Islet precursor cell (in vitro differentiated cells): Measurements from ENCODE around the gene FMNL3.
"Not testable (repeated sequence)": the region's sequence is repeated elsewhere in the genome, so short reads cannot be mapped to it uniquely, and the experiment has no call there.

ENCODE experiments used
- DNase-seq: peaks from one replicate; pipeline ENCODE4 v3.0.0-alpha.2; 2018

FMNL3 gene

DNA sequence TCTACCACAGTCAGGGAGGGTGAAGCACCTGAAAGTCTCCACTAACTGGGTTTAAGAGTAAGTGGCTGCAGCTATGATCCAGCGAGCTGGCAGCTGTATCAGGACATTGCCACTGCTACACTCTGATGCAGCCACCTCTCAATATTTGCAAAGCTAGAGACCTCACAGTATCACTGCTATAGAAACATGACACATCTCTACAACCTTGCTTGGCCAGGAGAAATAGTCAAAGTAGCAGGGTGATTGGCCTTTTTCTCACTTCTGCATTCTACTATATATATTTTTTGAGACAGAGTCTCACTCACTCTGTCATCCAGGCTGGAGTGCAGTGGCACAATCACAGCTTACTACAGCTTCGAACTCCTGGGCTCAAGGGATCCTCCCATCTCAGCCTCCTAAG, 9.3 kb upstream of the FMNL3 start:
- no peak for DNase-seq

DNA sequence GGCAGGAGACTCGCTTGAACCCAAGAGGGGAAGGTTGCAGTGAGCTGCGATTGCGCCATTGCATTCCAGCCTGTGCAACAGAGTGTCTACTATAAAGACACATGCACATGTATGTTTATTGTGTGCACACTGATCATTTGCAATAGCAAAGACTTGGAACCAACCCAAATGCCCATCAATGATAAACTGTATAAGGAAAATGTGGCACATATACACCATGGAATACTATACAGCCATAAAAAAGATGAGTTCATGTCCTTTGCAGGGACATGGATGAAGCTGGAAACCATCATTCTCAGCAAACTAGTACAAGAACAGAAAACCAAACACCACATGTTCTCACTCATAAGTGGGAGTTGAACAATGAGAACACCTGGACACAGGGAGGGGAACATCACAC, 6.7 kb upstream of the FMNL3 start:
- DNase-seq = not testable (repeated sequence)

DNA sequence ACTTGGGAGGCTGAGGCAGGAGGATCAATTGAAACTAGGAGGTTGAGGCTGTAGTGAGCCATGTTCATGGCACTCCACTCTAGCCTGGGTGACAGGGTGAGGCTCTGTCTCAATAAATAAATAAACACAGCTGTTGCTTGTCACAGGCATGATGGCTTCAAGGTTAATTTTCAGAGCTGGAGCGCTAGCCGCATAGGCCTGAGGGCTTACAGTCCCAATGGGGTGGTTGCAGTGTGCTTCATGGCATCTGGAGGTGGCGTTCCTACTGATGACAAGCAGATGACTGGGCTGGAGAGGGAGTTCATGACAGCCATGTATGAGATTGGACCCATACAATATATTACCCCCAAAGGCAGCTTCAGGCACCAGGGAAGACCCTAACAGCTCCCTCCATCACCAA, 1.6 kb upstream of the FMNL3 start:
- no peak for DNase-seq

DNA sequence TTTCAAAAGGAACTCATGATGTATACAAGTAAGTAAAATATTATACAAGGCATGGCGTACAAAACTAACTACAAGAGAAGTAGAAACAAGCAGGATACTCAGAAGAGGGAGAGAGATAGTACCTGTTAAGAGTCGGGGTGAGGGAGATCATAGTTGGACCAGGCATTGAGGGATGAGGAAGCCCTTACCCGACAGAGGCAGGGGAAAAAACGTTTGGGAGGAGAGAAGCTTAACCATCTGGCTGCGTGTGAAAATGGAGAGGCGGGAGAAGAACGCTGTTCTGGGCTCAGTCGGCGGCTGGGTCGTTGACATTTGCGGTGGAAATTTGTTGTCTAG, 575 bp upstream of the FMNL3 start:
- no peak for DNase-seq

DNA sequence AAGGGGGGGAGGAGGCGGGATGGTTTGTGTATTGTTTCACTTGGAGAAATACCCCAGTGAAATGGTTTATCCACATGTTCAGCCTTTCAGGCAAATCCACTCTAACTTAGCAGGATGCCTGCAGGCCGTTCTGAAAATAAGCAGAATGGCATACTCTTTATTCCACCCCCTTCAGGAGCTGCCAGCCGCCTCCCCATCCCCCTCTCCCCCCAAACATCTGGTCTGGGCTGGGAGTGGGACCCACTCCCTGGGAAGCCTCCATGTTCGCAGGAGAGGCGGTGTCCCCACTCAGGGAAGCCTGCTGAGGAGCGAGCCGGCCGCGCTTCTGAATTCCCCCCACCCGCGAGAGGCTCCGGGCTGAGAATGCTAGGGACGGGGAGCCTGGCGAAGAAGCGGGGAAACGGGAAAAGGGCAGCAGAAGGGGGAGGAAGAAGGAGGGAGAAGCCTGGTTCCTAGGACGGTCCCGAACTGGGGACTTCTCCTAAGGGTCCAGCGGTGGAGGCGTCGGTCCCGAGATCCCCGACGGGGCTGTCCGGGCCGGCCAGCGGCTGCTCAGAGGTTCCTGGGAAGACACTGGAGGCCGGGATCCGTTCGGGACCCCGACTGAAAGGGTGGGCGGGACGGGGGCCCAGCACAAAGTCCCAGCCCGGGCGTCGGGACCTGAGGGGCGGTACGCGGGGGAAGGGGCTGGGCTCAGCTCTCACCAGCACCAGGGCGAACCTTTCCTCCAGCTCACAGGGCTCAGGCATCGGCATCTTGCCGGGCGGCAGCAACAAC, 666 bp downstream of the FMNL3 start:
- DNase-seq = peak; percentile 85

DNA sequence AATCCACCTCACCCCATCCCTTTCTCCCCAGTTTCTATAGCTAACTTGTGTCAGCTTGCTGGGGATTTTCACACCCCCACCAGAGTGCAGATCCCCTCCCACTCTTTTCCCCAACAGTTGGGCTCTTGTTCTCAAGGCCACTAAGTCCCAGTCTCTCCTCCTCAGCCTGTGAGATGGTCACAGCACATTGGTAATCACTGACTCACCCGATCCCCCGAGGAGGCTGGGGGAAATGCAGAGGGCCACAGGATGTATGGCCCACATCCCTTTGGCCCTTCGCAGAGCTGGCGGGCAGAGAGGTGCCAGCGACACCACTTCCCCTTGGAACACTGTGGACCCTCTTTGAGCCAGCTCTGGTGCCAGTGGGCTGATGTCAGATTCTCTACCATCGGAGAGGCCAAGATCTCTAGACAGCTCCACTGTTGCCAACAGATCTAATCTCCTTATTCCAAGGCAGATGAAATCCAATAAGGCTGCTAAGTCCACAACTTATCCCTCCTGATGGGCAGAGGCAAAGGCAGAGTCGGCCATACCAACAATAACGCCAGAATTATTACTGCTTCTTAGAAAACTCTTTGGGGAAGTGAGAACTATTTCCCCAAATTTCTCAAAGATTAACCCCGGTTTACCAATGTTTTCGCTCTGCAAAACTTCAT, 1.6 kb downstream of the FMNL3 start:
- DNase-seq = peak; percentile 92

DNA sequence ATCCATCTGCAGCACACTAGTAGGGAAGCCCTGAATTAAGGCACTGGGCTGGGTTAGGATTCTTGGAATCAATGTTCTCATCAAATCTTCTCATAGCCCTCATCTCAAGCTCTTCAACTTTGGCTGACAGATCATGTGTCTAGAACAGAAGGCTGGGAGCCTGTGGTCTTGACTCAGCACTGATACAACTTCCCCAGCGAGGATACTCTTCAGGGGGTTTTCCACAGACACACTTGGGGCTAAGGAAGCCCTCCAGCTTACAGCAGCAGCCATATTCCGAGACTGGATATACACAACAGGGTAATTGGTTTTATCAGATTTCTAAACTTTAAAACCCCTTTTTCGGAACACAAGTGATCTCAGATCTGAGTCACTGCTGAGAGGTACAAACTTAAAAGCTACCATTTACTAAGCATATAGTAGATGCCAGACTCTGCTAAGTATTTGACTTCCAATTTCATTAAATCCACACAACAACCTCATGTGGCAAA, 3.5 kb downstream of the FMNL3 start:
- no peak for DNase-seq

DNA sequence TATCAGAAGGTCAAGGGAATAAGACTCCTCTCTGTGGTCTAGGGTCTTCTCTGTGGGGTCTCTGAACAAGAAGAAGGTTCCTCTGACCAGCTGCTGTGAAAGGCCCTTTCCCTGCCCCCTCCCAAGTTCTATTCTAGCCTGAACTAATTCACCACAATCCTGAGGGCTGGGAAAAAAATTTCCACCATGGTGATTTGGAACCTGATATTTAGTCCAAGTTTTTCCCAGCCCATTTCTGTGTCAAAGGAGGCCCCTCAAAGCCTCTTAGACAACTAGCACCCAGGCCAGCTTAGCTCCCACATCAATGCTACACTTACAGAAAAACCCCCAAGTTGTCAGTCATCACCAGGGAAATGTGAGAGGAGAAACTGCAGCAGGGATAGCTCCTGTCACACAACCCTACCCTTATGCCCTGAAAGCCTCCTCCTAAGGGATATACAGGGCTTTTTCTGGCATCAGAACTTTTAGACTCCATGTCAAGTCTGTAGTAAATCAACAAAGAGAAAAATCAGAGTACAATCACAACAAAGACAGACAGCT, 4.5 kb downstream of the FMNL3 start:
- no peak for DNase-seq

DNA sequence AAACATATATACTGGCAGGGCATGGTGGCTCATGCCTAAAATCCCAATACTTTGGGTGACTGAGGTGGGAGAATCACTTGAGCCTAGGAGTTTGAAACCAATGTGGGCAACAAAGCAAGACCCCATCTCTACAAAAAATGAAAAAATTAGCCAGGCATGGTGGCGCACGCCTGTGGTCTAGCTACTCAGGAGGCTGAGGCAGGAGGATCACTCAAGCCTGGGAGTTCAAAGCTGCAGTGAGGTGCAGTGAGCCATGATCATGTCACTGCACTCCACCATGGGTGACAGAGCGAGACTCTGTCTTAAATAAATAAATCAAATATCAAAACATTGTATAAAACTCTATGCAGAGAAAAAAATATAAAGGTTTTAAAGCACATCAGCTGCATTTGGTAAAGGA, 5.2 kb downstream of the FMNL3 start:
- DNase-seq = no peak

DNA sequence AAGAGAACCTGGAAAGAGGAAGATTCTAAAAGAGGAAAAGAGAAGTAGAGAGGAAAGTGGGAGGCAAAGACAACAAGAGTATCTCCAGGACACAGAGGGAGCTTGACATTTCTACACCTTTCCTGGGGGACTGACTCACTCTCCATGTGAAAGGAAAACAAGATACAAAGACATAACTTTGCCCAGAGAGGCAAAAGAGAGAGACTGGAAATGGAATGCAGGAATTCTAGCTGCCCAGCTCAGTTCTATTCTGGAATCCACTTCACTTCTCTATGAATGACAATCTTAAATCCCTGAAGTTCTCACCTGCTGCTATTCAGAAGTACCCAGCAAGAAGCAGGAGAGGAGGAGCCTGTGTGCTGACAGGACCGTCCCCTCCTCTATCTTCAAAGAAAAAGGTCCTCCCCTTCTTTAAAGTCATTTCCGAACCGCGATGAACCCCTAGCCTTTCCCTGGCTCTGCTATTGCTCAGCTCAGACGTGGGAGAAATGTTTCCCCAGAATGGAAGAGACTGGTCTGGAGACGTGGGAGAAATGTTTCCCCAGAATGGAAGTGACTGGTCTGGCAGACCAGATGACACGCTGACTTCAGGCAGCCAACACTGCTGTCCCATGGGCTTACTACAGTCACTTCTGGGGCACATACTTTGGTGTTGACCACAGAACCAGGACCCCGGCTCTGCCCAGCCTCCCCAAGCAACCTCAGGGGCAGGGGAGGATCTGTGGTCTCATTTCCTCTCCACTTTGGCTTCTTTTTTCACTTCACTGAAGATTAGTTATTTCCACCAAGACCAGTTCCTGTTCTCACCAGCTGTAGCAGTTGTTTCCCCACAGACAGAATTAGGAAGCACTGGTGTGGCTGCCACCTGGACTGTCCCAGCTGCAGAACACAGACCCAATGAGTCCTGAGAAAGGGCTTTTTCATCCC, 8.3 kb downstream of the FMNL3 start:
- peak; percentile 78 for DNase-seq

DNA sequence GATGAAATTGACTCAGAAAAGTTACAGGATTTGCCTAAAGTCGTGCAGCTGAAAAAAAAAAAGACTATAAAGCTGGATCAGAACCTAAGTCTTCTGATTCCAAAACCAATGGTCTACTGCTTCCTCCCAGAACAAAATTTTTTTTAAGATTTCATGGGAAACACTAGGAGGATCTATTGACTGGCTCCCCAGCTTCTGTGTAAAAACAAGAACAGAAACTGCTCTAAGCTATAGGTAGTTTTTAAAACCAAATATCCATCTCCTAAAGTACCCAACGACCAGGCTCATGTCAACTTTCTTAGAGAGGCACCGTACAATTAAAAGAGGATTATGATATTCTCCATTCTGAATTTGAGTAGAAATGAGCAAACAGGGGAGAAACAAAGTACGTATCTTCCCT, 9.4 kb downstream of the FMNL3 start:
- no peak for DNase-seq

DNA sequence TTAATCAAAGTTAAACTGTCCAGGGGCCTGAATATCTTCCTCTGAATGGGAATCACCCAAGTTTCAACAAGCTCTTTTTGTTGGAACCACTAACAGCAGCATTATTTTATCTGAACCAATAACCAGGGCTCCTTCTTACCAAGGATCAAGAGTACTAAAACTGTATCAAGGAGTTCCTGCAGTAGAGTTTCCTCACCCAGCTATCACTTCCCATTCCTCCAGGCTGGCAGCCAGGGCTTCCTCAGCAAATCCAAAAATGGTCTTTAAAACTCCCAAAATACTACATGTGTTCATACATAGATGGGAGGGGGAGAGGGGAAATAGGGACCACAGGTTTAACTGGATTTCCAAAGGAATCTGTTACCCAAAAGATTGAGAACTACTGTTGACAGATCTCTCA, 10.5 kb downstream of the FMNL3 start:
- DNase-seq = no peak

DNA sequence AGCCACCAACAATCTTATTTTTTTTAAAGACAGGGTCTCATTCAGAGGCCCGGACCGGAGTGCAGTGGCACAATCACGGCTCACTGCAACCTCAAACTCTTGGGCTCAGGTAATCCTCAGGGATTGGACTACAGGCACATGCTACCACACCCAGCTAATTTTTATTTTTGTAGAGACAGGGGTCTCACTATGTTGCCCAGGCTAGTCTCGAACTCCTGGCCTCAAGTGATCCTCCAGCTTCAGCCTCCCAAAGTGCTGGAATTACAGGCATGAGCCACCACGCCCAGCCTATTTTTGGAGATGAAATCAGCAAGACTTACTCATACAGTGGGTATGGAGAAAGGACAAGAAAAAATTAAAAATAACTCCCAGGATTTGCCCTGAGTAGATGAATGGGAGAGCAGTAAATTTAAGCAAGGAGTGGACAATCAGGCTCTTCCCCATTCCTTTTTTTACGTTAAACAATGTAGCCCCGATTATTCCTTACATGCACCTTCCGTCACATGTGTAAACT, 13.2 kb downstream of the FMNL3 start:
- DNase-seq = no peak

DNA sequence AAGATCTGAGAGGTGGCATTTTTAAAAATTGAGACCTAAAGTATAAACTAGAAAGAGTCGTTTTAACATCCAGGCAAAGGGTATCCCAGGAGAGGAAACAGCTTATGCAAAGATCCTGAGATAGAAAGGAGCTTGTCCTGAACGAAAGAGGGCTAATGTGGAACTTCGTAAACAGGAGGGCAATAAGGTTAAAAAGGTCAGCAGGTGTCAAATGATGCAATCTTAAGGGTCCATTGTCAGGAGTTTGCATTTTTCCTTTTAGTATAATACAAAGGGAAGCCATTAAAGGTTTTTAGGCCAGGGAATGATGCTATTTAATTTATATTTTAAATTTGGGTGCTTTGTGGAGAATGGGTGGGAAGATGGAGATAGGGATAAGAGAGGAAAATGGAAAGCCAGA, 14.4 kb downstream of the FMNL3 start:
- DNase-seq = no peak

DNA sequence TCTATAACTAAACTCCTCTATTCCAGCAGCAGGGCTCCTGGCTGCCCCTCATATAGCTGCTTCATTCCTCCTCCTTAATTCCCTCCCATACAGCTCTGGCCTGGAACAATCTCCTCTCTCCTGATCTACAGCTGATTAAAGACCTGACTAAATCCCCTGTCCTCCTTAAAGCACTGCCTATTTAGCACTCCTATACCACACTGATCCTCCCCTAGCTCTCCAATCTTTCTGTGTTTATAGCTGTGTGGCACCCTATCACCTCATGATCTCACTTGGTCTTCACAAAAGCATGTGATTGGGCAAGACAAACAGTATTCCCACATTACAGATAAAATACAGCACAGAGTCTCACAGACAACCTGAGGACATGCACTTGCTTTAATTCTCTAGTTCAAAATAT, 17.4 kb downstream of the FMNL3 start:
- no peak for DNase-seq

DNA sequence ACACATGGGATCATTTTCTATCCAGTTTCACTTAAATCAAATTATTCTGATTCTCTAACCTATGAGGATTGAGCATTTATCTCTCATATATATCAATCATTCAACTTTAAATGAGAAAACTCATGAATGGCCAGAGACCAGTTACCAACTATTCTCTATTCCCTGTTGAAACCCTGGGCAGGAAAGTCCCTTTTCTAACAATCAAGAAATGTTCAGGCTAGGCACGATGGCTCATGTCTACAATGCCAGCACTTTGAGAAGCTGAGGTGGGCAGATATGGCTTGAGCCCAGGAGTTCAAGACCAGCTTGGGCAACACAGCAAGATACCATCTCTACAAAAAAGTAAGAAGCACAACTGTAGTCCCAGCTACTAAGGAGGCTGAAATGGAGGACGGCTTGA, 18.0 kb downstream of the FMNL3 start:
- no peak for DNase-seq

DNA sequence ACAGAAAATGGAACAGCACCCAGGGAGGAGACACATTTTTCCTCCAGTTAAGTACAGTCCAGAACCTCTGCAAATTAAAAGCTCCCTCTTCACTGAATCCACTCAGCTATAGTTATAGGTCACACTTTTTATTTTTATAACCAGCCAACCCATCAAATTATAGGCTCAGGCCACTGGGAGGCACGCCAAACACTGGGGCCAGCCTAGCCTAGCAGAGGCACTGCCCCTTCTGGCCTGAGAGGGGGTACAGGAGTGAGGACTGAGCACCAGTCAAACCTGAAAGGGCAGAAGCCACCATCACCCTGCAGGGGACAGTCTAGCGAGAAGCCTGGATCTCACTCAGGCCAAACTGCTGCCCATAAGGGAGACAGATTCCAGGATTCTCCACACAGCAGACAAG, 19.3 kb downstream of the FMNL3 start:
- no peak for DNase-seq

DNA sequence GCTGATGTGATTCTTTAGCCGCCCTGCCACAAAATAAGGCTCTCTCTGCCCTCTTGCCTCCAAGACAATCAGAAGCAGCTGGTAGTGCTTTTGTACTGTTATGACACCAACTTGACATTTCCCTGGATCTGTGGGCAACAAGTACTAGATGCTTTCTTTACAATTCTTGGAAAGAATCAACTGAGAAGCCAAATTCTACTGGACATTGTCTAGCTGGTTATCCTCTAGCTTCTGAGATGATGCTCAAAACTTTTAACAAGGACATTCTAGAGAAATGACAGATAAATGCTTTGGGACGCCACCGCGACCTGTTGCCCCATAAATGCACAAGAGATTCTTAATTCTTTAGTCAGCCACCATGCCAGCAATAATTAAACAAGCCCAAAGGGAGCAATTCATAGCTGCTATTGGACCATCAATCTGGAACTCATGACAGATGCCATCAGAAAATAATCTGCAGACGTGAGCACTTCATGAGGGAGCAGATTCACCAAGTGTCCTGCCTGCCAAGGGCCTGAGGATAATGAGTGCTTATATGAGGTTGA, 22.8 kb downstream of the FMNL3 start:
- DNase-seq = no peak

DNA sequence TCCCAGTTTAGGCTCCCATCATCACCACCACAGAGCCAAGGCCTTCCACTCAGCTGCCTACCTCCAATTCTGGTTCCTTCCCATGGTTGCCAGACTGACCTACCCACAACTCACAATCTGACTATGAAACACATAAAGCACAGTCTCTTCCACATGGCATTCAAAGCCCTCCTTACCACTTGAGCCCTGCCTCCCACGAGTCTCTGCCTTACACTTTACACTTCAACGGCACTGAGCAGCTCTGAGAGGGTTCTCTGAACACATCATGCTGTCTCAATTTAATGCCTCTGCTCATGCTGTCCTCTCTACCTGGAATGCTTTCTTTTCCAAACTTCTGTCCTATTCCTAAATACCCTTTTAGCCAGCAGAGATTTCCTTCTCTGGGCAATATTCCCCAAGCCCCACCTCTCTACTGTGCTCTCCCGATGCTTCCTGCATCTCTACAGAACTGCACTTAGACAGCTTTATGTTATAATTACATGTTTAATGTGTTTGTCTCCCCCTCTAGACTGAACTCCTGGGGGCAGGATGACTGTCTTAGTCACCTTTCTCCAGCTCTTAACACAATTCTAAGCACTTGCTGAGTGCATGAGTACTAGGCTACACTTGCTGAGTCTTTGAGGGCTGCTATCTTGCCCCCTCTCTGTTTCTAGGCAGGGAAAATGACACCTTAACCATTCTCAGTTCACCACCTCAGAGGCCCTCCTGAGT, 23.5 kb downstream of the FMNL3 start:
- DNase-seq = no peak

DNA sequence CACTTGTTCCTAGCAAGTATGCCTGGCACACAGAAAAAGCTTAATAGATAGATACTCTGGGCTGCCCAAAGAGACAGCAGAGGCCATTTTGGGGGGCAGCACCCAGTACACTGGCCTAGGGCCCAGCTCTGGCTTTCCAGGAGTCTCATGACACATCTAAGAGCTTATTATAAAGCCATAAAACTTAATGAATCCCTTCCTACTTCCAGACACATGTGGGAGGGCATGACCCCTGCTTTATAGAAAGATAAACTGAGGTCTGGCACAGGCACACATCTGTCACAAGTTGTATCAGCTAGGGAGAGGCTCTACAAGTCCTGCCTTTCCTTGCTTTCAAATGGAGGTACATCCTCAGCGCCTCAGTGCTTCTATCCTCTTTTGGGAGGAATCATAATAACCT, 27.1 kb downstream of the FMNL3 start:
- no peak for DNase-seq

DNA sequence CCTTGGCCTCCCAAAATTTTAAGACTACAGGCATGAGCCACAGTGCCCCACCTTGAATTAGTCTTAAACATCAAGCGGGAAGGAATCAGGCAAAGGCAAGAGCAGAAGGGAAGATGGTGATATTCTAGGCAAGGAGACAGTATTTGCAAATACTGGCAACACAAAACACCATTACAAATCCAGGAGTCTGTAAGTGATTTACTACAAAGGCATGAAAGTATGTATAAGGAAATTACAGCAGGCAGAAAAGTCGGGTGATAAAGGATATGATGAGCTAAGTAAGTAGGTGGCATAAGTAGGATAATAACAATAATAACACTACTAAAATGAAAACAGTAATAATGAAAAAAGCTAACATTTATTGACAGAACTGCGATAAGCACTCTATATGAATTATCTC, 28.5 kb downstream of the FMNL3 start:
- DNase-seq = no peak

DNA sequence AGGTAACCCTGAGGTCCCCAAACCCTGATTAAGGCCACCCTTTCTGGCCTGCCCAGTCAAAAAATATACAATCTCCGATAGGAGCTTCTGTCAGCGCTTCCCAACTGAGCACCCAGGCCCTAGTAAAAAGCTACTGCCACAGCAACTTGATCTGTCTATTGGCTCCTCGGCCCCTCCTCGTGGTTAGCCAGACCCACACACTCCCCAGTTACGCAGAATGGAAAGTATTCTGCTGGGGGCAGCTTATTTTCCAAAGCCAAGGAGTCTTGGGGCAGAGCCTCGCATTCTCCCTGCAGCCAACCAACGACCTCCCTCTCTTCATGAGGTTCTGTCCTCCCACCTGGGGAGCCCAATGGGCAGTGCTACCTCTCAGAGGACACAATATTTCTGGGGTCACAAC, 32.1 kb downstream of the FMNL3 start:
- DNase-seq = peak; percentile 67
